HG02678 (cell line): ENCODE results near the gene MYOZ3.

Experiments
- ATAC-seq: cut with Tn5 transposase; IDR thresholded peaks from one replicate; pipeline ENCODE4 v1.9.1; 2021; ENCODE audit warnings: mild to moderate bottlenecking, moderate library complexity; ENCODE audit not compliant: unreplicated experiment

MYOZ3 gene

GRCh38 chr5:150641824-150642566 lies 19.1 kb upstream of the MYOZ3 start:
- ATAC-seq: no peak

DNA sequence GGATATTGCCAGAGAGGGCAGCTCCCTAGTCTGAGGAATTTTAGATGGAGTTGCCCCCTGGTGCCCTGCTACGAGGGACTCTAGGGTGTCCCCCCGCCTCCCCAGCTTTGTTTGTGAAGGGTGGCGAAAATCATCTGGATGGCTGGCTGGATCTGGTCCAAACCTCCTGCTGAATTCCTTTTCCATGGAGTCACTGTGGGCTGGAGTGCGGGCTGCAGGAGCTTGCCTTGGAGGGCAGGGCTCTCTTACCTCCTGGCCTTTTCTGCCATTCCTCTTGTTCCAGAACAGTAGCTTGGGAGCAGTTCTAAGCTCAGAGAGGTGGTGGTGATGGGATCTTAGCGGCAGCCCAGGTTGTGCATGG lies 18.5 kb upstream of the MYOZ3 start:
- ATAC-seq: no peak

- ATAC-seq: no peak
Measured at GRCh38 chr5:150642991-150643710, 17.9 kb upstream of the MYOZ3 start.

DNA sequence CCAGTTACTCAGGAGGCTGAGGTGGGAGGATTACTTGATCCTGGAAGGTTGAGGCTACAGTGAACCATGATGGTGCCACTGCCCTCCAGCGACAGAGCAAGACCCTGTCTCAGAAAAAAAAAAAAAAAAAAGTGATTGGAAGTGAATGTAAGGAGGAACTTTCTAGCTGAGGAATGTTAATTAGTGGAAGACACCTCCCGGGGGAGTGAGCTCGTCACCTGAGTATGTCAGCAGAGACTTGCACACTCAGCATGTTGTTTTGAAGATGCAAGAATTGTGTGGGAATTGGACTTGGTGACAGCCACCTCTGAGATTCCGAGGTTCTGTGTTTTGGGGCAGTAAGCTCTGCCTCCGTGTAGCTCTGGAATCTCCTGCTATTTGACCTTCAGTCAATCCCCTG lies 17.0 kb upstream of the MYOZ3 start:
- ATAC-seq: no peak

GRCh38 chr5:150644514-150644913 lies 16.5 kb upstream of the MYOZ3 start:
- ATAC-seq: no peak

GRCh38 chr5:150645070-150645700 lies 15.9 kb upstream of the MYOZ3 start:
- ATAC-seq: no peak

DNA sequence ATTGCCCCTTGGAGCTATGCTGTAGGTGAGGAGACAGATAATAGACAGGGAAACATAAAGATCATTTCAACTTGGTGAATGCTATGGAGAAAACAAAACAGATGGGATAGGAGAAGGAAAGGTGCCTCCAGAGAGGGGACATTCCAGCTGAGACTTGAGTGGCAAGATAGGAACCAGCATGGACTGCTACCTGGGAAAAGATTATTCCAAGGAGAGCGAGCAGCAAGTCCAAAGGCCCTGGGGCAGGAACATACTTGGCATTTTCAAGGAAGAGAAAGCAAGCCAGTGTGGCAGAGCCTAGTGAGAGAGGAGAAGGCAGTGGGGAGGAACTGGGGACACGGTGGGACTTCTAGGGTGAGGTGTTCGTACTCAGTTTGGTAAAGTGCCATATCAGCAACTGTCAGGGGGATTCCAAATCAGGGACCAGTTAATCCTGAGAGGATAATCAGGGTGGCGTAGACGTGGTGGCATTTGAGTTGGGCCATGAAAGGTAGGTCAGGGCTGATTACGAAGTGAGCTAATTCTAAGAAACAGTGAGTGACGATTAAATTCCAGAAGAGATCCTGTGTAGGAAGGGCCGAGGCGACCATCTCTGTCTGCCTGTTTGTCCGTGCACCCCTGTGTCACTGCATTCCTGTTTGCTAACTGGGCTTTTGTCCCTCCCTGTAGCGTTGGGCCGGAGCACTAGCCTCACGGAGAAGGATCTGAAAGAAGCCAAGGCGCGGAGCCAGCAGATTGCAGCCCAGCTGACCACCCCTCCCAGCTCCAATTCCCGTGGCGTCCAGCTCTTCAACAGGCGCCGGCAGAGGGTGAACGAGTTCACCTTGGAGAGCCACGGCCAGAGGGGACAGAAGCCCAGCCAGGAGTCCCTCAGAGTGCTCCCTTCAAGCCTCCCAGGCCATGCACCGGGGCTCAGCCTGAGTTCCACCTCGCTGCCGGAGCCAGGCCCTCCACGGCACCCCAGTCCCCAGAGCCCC lies 13.5 kb upstream of the MYOZ3 start:
- ATAC-seq: no peak

- ATAC-seq: no peak
Measured at GRCh38 chr5:150648294-150649107, 12.6 kb upstream of the MYOZ3 start.

GRCh38 chr5:150649108-150650020 lies 11.7 kb upstream of the MYOZ3 start:
- ATAC-seq: no peak

DNA sequence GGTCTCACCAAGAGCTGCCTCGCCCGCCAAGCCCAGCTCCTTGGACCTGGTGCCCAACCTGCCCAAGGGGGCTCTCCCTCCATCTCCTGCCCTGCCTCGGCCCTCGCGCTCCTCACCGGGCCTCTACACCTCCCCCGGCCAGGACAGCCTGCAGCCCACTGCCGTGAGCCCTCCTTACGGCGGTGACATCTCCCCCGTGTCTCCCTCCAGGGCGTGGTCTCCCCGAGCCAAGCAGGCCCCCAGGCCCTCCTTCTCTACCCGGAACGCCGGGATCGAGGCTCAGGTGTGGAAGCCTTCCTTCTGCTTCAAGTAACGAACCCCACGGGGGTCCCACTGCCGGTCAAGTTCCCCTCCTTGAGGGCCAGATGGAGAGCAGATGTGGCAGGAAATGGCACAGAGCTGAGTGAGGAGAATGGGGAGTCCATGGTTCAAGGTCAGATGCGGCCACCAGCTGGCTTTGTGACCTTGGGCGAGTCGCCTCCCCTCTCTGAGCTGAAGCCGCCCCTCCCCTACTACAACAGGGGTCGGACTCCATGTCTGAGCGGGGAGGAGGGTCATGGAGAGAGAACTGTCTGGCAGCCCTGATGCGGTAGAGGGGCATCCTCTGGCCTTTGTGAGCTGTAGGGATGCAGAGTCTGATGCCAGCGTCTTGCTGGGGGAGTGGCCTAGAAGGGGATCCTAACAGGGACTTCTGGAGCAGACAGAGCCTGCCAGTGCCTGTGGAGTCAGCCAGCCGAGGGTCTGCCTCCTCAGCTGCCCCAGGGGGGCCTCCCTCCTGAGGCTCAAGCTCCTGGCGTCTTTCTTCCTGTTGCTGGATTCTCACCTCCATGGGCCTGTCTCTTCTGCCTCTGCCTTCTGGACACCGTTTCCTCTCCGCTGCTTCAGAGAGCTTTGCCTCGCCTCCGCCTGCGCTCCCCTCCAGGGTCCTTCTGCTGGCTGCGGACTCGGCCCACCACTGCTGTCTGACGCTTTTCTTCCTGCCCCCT lies 10.7 kb upstream of the MYOZ3 start:
- ATAC-seq: no peak

GRCh38 chr5:150651382-150651781 lies 9.7 kb upstream of the MYOZ3 start:
- no peak for ATAC-seq

DNA sequence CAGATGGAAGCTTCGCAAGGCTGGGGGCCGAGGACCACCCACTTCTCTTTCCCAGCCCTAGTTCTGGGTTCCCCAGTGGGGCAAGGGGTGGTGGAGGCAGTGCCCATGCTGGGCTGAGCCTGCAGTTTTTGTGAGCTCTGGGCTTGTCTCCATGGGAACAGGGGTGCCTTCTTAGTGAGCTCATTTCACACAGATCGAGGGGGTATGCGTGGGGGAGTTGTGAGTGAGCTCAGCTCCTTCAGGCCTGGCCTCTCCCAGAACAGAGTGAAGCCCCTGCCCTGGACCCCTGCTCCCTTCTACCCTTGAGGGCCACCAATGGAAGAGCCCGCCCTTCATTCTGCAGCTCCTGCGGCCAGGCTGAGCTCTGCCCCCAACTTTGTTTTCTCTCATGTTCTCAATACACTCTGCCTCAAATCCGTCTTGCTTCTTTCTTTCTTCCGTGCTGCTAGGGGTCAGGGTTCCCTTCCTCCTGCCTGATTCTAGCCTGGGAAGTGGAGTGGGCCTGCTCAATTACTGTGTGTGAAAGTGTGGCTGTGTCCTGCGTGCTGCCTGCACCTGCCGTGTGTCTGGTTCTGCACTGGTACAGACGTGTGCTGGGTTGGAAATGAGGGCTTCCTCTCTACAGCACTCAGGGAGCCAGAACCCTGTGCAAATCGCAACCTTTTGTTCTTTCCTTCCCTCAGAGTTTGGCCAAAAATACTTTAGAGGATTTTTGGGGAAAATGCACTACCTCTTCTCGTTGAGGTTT lies 9.0 kb upstream of the MYOZ3 start:
- no peak for ATAC-seq

DNA sequence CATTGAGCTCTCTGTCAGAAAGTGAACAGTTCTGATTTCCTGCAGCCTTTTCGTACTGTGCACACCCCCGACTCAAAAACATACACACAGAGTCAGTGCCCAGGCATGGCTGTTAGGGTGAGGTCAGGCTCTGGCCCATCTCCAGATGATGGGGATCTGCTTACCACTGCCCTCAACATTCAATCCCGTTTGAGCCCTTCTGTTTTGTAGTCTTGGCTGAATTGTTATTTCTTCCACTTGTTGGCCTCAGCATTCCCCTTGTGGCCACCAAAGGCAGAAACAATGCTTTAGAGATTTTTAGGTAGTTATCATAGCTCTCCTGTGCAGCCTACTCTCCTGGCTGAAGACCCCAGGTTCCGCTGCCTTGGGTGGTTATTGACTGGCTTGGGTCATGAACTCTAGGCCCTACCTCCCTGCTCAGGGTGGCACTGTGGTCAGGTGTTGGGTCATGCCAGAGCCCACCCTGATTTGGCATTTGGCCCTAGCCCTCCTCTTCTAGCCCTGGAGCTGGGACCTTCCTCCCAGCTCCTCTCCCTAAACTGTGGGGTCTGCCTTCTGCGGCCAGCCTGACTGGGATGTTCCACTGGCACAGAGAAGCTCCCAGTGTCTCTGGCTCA lies 7.8 kb upstream of the MYOZ3 start:
- no peak for ATAC-seq

DNA sequence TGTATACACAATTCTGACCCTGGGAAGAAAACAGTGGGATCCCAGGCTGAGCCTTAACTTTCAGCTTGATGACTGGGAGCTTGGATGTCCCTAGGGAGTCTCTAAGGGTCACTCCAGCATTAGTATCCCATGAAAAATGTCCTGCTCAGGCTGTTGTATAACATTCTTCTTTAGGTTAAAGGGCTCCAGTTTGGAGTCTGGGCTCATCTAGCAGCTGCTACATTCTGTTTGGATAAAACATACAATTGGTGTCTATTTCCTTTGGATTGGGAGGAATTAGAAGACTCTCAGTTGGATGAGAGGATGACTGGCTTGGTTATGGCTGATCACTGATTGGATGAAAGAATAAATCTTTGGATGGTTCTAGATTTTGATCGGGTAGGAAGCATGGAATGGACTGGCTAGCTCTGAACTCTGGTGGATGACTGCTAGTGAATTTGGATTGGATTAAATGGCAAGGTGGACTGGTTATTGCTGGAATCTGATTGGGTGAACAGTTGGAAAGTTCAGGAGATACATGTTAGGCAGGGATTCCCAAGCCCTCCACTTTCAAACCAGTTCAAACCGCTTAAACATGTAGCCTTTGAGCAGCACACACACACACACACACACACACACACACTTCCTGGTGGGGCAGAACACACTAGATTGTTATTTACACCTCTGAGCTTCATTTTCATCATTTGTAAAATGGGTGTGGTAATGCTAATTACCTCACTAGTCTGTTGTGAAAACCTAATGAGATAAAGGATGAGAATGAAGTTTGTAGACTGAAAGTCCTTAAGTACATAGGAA lies 7.1 kb upstream of the MYOZ3 start:
- no peak for ATAC-seq

- no peak for ATAC-seq
Measured at GRCh38 chr5:150655221-150655620, 5.8 kb upstream of the MYOZ3 start.
